HEK293T (cell line): Measurements from ENCODE around the gene ZCCHC7.

ENCODE experiments used
- BHLHE40 ChIP-seq: fragments of 450-650 bp; IDR thresholded peaks from 2 replicates; pipeline ENCODE4 v1.6.1; 2016; ENCODE audit warnings: mild to moderate bottlenecking, moderate library complexity, borderline replicate concordance
- CTBP1 ChIP-seq: fragments of 450-650 bp; IDR thresholded peaks from 2 replicates; pipeline ENCODE4 v1.6.1; 2016; ENCODE audit warnings: borderline replicate concordance
- FOXK2 ChIP-seq: fragments of 450-650 bp; IDR thresholded peaks from 2 replicates; pipeline ENCODE4 v1.6.1; 2016; ENCODE audit warnings: mild to moderate bottlenecking
- FOXM1 ChIP-seq: fragments of 450-650 bp; IDR thresholded peaks from 2 replicates; pipeline ENCODE4 v1.6.1; 2017; ENCODE audit warnings: mild to moderate bottlenecking, borderline replicate concordance
- NFRKB ChIP-seq: fragments of 450-650 bp; IDR thresholded peaks from 2 replicates; pipeline ENCODE4 v1.6.1; 2016; ENCODE audit warnings: mild to moderate bottlenecking, moderate library complexity
- SP1 ChIP-seq: fragments of 450-650 bp; IDR thresholded peaks from 2 replicates; pipeline ENCODE4 v1.6.1; 2017
- SUZ12 ChIP-seq: fragments of 450-650 bp; IDR thresholded peaks from 2 replicates; pipeline ENCODE4 v1.6.1; 2016; ENCODE audit warnings: mild to moderate bottlenecking
- TARDBP ChIP-seq: fragments of 450-650 bp; IDR thresholded peaks from 2 replicates; pipeline ENCODE4 v1.6.1; 2016

DNA sequence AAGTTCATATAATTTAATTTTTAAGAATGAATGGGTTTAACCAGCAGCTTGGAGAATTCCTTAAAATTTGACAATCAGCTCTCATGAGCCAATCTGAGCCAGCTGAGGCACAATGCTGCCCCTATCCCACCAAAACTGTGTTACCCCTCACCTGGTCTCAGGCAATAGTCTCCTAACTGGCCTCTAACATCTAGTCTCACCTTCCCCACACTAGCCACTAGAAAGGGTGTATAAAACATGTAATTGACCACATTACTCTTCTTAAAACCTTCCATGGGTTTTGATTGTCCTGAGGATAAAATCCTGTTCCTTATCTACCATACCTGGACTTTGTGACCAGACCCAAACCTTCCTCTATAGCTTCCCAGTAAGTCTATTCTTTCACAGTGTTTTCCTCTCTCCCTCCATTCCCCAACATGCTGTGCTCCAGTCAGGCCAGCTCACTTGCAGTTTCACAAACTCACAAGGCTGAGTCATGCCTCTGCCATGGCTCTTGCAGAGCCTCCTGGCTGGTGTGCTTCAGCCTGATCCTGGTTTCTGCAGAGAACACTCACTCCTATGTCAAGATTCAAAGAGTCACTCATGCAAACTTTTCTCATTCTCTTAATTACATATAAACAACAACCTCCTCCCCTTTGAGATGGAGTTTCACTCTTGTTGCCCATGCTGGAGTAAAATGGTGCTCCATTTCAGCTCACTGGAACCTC lies 16.0 kb upstream of the ZCCHC7 start:
- TF ChIP-seq FOXM1 (no peak), CTBP1 (no peak), FOXK2 (no peak), SP1 (no peak), NFRKB (no peak), BHLHE40 (no peak), SUZ12 (no peak), TARDBP (no peak)
